HL-60 (cell line): ENCODE measurements around the gene KANK3.

Experiments
- POLR2AphosphoS5 ChIP-seq: IDR thresholded peaks from 2 replicates; pipeline ENCODE4 v1.6.1; 2012; ENCODE audit warnings: low read depth
- REST ChIP-seq: IDR thresholded peaks from 2 replicates; pipeline ENCODE4 v1.6.1; 2012; ENCODE audit warnings: low read depth; ENCODE audit not compliant: insufficient replicate concordance
- SPI1 ChIP-seq: IDR thresholded peaks from 2 replicates; pipeline ENCODE4 v1.6.1; 2012; ENCODE audit warnings: low read depth, mild to moderate bottlenecking, borderline replicate concordance
- TF ChIP-seq, protein P1 (sequence below): IDR thresholded peaks from one replicate; pipeline ENCODE4 v1.5.1; 2011; ENCODE audit warnings: low read length, control low read depth, inconsistent platforms; ENCODE audit not compliant: insufficient read depth

DNA sequence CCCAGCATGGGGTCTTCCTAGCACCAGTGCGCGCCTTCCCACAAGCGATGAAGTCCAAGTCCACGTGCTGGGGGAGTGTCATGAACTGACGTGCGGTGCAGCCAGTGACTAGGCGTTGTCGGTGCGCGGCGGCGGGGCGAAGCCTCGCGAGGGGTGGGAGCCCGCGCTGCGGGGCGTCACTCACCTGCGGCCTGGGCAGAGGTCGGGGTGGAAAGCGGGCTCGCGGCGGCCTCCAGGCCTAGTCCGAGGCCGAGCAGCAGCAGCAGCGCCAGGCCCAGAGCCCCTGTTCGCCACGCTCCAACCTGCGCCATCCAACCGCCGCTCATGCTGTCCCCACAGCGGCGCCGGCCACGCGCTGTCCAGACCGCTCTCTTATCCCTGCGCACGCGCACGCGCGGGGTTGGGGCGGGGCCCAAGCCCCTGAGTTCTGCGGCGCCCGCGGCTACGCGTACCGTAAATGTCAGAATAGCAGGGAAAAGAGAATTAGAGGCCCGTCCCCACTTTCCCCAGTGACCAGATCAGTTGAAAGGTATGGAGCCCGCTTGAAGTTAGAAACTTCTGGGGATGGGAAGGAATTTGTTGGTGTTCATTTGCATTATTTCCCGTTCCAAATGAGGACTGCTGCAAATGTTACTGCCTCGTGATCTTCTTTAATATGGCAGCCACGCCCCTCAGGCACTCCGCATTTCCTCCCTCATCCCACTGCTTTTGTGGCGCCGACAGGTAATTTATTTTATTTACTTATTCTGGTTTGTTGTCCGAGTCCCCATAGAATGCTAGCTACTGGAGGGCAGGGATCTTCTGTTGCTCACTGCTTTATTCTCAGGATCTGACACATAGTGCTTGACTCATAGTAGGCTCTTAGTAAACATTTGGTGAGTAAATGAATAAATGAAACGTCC lies 34.8 kb downstream of the KANK3 start, which contains the start of gene CD320:
- TF ChIP-seq, protein P1, sequence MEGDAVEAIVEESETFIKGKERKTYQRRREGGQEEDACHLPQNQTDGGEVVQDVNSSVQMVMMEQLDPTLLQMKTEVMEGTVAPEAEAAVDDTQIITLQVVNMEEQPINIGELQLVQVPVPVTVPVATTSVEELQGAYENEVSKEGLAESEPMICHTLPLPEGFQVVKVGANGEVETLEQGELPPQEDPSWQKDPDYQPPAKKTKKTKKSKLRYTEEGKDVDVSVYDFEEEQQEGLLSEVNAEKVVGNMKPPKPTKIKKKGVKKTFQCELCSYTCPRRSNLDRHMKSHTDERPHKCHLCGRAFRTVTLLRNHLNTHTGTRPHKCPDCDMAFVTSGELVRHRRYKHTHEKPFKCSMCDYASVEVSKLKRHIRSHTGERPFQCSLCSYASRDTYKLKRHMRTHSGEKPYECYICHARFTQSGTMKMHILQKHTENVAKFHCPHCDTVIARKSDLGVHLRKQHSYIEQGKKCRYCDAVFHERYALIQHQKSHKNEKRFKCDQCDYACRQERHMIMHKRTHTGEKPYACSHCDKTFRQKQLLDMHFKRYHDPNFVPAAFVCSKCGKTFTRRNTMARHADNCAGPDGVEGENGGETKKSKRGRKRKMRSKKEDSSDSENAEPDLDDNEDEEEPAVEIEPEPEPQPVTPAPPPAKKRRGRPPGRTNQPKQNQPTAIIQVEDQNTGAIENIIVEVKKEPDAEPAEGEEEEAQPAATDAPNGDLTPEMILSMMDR: no peak
- TF ChIP-seq SPI1 (no peak), POLR2AphosphoS5 (peak; percentile 68), REST (peak; percentile 14)
